Measurements from ENCODE around the gene ERC2. TPM values are rescaled to one million over a fixed set of nuclear protein-coding genes. Genes with fewer than 3 reads are reported as not detected.
"Not testable (repeated sequence)": the region's sequence is repeated elsewhere in the genome, so short reads cannot be mapped to it uniquely, and the experiment has no call there.

ERC2 gene
- total RNA-seq, 2 experiments from 2014 or later = not detected

GRCh38 chr3:56048946-56049345 lies 419.3 kb downstream of the ERC2 start:
- H3K27ac Mint-ChIP-seq = no peak overlapping the region
- H3K4me3 Mint-ChIP-seq = no peak overlapping the region
- DNase-seq (no peak), ATAC-seq (ENCODE audit: low read depth) (no peak)
- H3K27me3 Mint-ChIP-seq = no peaks in the 10 kb centered on the region
- H3K9me3 Mint-ChIP-seq = no peaks in the 10 kb centered on the region
- H3K36me3 Mint-ChIP-seq = no peaks in the 10 kb centered on the region
- H3K4me1 Mint-ChIP-seq = no peaks in the 10 kb centered on the region
- POLR2A ChIA-PET = no interaction called here

- Mint-ChIP-seq H3K9me3 (no peaks in the 10 kb centered on the region), H3K27me3 (no peaks in the 10 kb centered on the region), H3K4me3 (no peak overlapping the region), H3K4me1 (no peaks in the 10 kb centered on the region), H3K27ac (no peak overlapping the region), H3K36me3 (no peaks in the 10 kb centered on the region)
- ATAC-seq (ENCODE audit: low read depth) (no peak), DNase-seq (no peak)
- POLR2A ChIA-PET = no interaction called here
Observed at GRCh38 chr3:56048331-56048730, 419.9 kb downstream of the ERC2 start.

GRCh38 chr3:56042326-56042951 lies 425.8 kb downstream of the ERC2 start:
- no peaks in the 10 kb centered on the region for H3K4me1 Mint-ChIP-seq
- H3K9me3 Mint-ChIP-seq = no peaks in the 10 kb centered on the region
- DNase-seq (no peak), ATAC-seq (ENCODE audit: low read depth) (no peak)
- H3K4me3 Mint-ChIP-seq = no peak overlapping the region
- H3K27ac Mint-ChIP-seq = no peak overlapping the region
- no peaks in the 10 kb centered on the region for H3K27me3 Mint-ChIP-seq
- POLR2A ChIA-PET = no interaction called here
- no peaks in the 10 kb centered on the region for H3K36me3 Mint-ChIP-seq

DNA sequence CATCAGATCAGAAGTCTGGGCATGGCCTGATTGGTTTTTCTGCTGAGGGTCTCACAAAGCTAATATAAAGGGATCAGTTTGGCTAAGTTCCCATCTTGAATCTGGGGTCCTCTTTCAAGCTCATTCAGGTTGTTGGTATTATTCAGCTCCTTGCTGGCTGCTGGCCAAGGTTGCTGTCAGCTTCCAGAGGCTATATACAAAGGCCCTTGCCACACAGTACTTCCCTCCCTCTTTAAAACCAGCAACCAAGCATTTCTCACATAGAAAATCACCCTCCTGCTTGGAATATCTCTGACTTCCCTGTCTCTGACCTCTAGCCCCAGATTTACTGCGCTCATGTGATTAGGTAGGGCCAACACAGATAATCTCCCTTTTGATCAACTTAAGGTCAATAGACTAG lies 442.9 kb downstream of the ERC2 start:
- POLR2A ChIA-PET = no interaction called here

DNA sequence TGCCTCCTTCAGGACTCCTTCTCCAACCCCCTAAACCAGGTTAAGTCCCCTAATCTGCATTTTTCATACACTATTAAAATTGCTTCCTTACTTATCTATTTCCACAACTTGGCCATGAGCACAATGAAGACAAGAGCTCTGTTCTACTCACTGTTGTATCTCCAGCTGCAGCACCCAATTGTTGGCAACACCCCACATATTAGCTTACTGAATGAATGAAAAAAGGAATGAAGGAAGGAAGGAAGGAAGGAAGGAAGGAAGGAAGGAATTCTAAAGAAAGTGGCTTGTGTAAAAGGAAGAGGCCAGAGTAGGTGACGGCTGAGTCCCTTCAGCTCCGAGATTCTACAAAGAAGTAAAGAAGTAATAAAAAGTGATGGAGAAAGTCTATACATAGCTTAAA lies 444.7 kb downstream of the ERC2 start:
- Mint-ChIP-seq H3K9me3 (no peaks in the 10 kb centered on the region), H3K4me3 (no peak overlapping the region), H3K27ac (no peak overlapping the region), H3K4me1 (no peaks in the 10 kb centered on the region), H3K27me3 (no peaks in the 10 kb centered on the region), H3K36me3 (no peaks in the 10 kb centered on the region)
- no peak for DNase-seq
- no peak for ATAC-seq (ENCODE audit: low read depth)
- POLR2A ChIA-PET = no interaction called here

More for the DNA sequence above, 442.9 kb downstream of the ERC2 start:
- H3K36me3 Mint-ChIP-seq = no peaks in the 10 kb centered on the region
- H3K27me3 Mint-ChIP-seq = peaks cover 2% of the 10 kb centered on the region
- H3K9me3 Mint-ChIP-seq = no peaks in the 10 kb centered on the region
- ATAC-seq (ENCODE audit: low read depth) (no peak), DNase-seq (no peak)
- H3K27ac Mint-ChIP-seq = no peak overlapping the region
- no peaks in the 10 kb centered on the region for H3K4me1 Mint-ChIP-seq
- no peak overlapping the region for H3K4me3 Mint-ChIP-seq

DNA sequence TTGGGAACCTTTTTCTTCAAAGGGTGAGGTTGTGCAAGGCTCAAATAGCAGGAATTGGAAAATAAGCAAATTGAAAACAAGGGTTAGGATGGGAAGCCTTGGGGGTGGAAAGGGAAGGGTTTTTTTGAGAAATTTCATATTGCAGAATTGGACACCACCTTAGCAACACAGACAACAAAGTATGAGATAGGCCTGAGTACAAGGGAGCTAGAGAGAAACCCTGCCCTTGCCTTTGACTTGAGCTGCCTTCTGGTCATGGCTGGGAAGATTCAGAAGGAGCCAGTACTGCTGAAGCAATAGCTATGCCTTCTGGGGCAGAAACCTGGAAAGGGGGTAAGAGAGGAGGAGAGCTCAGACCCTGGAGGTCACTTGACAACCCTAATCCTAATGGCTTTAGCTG lies 445.6 kb downstream of the ERC2 start:
- Mint-ChIP-seq H3K4me3 (no peak overlapping the region), H3K36me3 (no peaks in the 10 kb centered on the region), H3K27me3 (no peaks in the 10 kb centered on the region), H3K4me1 (no peaks in the 10 kb centered on the region), H3K27ac (no peak overlapping the region), H3K9me3 (no peaks in the 10 kb centered on the region)
- POLR2A ChIA-PET = no interaction called here
- DNase-seq = no peak
- no peak for ATAC-seq (ENCODE audit: low read depth)

DNA sequence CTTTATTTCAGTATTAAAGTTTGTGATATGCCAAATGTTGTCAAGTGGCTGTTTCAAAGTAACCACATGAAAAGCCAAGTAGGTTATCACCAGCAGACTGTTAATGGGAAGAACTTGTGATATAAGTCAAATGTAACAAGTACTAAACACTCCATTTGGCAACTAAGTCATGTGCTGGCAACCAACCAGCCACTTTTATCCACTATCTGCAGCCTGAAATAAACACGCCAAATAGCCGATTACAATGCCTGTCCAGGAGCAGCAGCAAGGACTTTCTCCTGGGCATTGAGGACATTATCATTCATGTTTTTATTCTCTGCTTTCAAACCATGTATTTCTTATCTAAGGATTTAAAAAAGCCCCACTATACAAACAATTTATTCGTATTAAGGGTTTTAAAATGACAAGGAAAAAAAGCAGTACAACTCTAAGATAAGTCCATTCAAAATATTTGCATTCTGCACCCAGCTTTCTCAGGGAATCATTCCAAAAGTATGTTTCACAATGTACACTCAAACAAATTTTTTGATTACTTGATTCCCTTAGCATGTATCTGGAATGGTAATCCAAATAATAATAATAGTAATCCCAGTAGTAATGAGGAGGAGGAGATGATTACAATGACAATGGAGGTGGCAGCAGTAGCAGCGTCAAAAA lies 448.6 kb downstream of the ERC2 start:
- ATAC-seq (ENCODE audit: low read depth) (no peak), DNase-seq (no peak)
- H3K27ac Mint-ChIP-seq = no peak overlapping the region
- H3K27me3 Mint-ChIP-seq = no peaks in the 10 kb centered on the region
- H3K36me3 Mint-ChIP-seq = no peaks in the 10 kb centered on the region
- H3K4me3 Mint-ChIP-seq = no peak overlapping the region
- POLR2A ChIA-PET = no interaction called here
- peaks cover 6% of the 10 kb centered on the region for H3K9me3 Mint-ChIP-seq
- no peaks in the 10 kb centered on the region for H3K4me1 Mint-ChIP-seq

GRCh38 chr3:56015374-56015773 lies 452.9 kb downstream of the ERC2 start:
- ATAC-seq (ENCODE audit: low read depth); DNase-seq; H3K4me3 Mint-ChIP-seq; H3K9me3 Mint-ChIP-seq; H3K27me3 Mint-ChIP-seq; H3K36me3 Mint-ChIP-seq; POLR2A ChIA-PET; H3K4me1 Mint-ChIP-seq; H3K27ac Mint-ChIP-seq: not testable (repeated sequence)

- Mint-ChIP-seq H3K4me1 (no peaks in the 10 kb centered on the region), H3K36me3 (no peaks in the 10 kb centered on the region), H3K27me3 (no peaks in the 10 kb centered on the region), H3K27ac (no peak overlapping the region), H3K4me3 (no peak overlapping the region), H3K9me3 (peaks cover 6% of the 10 kb centered on the region)
- DNase-seq (no peak), ATAC-seq (ENCODE audit: low read depth) (no peak)
- POLR2A ChIA-PET = no interaction called here
Observed at GRCh38 chr3:56012721-56013120, 455.5 kb downstream of the ERC2 start.

DNA sequence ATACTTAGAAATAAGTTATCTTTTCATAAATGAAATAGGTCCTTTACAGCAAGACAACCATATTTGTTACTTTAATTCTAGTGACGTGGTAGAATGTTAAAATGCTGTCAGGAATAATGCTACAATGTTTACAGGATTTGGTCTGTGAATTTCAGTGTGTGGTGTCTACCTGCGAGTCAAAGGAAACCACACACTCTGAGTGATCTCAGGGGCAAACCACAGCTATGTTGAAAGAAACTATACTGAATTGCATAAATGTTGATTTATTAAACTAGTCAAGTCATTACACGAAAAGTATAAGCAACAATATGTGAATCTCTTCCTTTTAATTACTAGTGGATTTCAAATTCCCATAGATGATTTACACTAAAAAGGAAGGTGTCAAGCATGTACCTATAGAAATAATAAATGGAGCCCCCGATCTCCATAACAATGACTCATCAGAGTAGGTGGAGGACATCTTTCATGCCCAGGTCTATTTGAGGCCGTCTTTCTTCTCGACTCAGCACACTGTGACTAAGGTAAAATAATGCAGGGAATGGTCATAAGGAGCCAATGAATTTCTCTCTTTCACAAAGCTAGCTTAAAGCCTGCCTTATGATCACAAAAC lies 463.0 kb downstream of the ERC2 start:
- ATAC-seq (ENCODE audit: low read depth) = no peak
- no peak for DNase-seq
- no peaks in the 10 kb centered on the region for H3K27me3 Mint-ChIP-seq
- no peak overlapping the region for H3K4me3 Mint-ChIP-seq
- peaks cover 3% of the 10 kb centered on the region for H3K4me1 Mint-ChIP-seq
- no peak overlapping the region for H3K27ac Mint-ChIP-seq
- POLR2A ChIA-PET = no interaction called here
- H3K36me3 Mint-ChIP-seq = no peaks in the 10 kb centered on the region
- H3K9me3 Mint-ChIP-seq = no peaks in the 10 kb centered on the region

- Mint-ChIP-seq H3K36me3 (no peaks in the 10 kb centered on the region), H3K4me1 (peaks cover 3% of the 10 kb centered on the region), H3K4me3 (no peak overlapping the region), H3K9me3 (no peaks in the 10 kb centered on the region), H3K27ac (no peak overlapping the region), H3K27me3 (no peaks in the 10 kb centered on the region)
- POLR2A ChIA-PET = no interaction called here
- ATAC-seq (ENCODE audit: low read depth) (no peak), DNase-seq (no peak)
Observed at GRCh38 chr3:56003129-56003528, 465.1 kb downstream of the ERC2 start.

DNA sequence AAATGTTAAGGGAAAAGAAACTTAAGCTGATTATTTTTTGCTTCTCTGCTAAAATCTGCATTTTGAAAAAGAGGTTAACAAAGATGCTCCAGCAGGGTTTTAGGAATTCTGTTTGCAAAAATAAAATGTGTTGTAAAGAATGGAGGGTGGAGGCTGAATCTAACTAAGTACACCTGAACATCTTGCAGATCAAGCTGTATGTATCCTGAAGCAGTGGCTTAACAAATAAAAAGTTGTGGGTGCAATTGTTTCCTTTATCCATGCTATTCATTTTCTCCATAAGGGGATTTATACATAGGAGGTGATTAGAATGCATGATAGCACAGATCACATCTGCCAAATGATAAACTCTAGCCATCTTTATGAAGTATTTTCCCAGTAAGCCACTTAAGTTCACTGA lies 466.3 kb downstream of the ERC2 start:
- POLR2A ChIA-PET = no interaction called here
- no peaks in the 10 kb centered on the region for H3K36me3 Mint-ChIP-seq
- H3K27me3 Mint-ChIP-seq = no peaks in the 10 kb centered on the region
- ATAC-seq (ENCODE audit: low read depth) = no peak
- DNase-seq = no peak
- no peak overlapping the region for H3K27ac Mint-ChIP-seq
- no peaks in the 10 kb centered on the region for H3K9me3 Mint-ChIP-seq
- H3K4me1 Mint-ChIP-seq = peaks cover 3% of the 10 kb centered on the region
- no peak overlapping the region for H3K4me3 Mint-ChIP-seq

DNA sequence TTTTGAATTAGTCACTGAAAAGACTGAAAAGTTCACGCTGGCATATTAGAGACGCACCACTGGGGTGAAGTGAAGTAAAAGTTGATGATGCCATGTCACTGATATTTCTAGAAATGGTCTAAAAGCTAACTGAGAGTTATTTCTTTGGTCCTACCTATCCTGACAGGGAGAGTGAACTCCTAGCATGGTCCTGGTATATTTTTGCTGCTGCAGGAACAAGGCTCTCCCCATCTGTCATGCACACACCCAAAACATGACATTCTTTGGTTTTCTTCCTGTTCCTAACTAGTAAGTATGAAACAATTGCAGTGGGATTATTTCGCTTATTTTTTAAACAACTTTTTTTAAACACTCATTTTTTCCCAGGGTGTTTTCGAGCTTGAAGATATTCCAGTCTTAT lies 466.7 kb downstream of the ERC2 start:
- H3K4me3 Mint-ChIP-seq = no peak overlapping the region

DNA sequence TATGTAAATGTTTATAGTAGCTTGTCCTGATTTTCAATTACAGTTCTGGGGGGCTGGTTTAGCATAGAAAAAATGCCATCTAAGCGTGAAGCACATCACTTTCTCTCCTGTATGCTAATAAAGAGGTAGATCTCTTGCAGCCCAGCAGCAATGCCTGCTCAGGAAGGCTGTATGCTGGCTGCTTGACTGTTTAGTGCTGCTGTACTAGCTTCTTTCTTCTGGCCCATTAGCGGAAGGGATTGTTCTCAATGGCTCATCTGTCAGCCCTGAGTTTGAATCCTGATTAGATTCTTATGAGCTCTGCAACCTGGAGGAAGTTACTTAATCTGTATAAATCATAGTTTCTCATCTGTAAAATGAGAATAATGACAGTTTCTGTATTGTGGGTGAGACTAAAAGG lies 478.9 kb downstream of the ERC2 start:
- Mint-ChIP-seq H3K27me3 (peaks cover 2% of the 10 kb centered on the region), H3K4me1 (no peaks in the 10 kb centered on the region), H3K36me3 (no peaks in the 10 kb centered on the region), H3K27ac (no peak overlapping the region), H3K9me3 (no peaks in the 10 kb centered on the region), H3K4me3 (no peak overlapping the region)
- ATAC-seq (ENCODE audit: low read depth) = no peak
- DNase-seq = no peak
- POLR2A ChIA-PET = no interaction called here

More for the DNA sequence above, 466.7 kb downstream of the ERC2 start:
- DNase-seq = no peak
- peaks cover 3% of the 10 kb centered on the region for H3K4me1 Mint-ChIP-seq
- H3K27ac Mint-ChIP-seq = no peak overlapping the region
- ATAC-seq (ENCODE audit: low read depth) = no peak
- H3K9me3 Mint-ChIP-seq = no peaks in the 10 kb centered on the region
- POLR2A ChIA-PET = no interaction called here
- no peaks in the 10 kb centered on the region for H3K36me3 Mint-ChIP-seq
- H3K27me3 Mint-ChIP-seq = no peaks in the 10 kb centered on the region

Measured in activated naive CD8-positive, alpha-beta T cell treated with anti-CD3 and anti-CD28 coated beads, Interleukin-2, amount 10 ng/mL, durations not matched to agents 7 days and 5 days (primary cell).